Endothelial cell of hepatic sinusoid (primary cell): ENCODE data around the gene SPAG17.

ENCODE experiments used
- in situ Hi-C: cut with HindIII; loops from 2 replicates; pipeline ENCODE4 v1.10.0; 2017; ENCODE audit warnings: low sequenced_read_pairs

The SPAG17 gene

DNA sequence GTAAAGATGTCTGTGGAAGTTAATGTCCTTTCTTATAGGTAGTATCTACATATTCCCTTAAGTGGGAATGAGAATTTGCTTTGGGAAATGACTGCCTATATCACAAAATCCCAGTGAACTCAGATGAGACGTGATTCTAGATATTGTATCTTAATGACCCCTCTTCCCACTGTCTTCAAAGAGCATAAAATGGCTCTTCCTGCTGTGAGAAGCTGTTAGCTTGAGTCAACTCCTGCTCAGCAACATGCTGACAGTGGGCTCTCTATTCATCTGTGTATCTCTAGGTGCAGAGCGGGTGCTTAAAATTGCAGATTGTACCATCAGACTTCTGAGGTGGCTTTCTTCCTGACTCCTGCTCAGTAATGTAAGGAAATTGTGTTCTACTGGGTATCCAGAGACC is 100.6 kb downstream of the SPAG17 start:
- in situ Hi-C loops = no loop called here

DNA sequence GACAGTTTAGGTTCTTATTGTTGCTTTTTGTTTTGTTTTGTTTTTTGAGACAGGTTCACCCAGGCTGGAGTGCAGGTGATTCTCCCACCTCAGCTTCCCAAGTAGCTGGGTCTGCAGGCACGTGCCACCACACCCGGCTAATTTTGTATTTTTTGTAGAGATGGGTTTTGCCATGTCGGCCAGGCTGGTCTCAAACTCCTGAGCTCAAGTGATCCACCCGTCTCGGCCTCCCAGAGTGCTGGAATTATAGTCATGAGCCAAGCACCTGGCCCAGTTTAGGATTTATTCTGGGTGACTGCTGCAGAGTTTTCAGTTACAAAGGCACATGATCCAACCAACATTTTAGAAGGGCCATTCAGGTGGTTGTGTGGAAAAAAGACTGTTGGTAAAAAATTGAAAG is 102.0 kb downstream of the SPAG17 start:
- in situ Hi-C loops = no loop called here

DNA sequence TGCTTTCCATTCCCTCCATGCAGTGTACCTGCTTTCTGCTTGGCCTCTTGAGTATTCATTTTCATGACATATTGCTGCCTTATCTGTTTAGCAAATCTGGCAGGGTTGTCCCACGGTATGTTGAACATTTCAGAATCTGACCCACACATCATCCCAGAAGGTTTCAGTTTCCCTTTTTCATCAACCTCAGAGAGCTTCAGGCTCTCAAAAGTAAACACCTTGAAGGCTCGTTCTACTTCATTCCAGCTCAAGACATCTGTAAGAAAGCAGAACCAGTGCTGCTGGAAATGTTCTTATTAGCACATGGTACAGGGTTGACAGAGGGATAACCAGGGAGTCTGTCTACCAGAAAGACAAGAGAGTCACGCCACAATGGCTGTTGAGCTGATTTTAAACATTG is 103.6 kb downstream of the SPAG17 start:
- in situ Hi-C loops = no loop called here

DNA sequence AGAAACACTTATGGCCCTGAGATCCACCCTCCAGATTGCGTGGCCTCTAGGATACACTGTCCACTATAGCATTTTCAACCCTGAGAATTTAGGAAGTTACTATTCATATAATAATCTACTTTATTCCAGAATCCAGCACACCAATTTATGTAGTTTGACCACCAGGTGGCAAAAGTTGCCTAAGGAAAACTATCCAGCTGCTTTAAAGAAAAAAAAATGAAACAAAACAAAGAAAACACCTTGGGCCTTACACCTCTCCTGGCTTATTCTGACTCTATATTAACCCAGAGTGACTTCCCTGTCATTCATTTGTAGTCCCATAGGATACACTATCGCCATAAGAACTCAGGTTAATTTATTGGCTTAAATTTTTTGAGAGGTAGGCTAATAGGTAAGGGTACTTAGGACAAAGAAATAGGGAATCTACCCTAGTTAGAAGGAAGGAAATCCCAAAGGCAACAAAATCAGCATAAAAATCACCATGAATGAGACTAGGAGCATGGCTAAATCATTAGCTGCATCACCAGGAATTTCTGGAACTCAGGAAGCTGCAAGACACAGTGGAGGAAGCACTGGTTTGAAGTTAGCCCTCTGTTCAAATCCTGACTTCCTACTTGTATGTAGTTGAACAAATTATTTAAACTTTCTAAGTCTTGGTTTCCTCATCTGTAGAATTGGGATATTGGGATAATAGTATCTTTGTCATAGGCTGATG is 107.5 kb downstream of the SPAG17 start:
- in situ Hi-C loops = no loop called here

DNA sequence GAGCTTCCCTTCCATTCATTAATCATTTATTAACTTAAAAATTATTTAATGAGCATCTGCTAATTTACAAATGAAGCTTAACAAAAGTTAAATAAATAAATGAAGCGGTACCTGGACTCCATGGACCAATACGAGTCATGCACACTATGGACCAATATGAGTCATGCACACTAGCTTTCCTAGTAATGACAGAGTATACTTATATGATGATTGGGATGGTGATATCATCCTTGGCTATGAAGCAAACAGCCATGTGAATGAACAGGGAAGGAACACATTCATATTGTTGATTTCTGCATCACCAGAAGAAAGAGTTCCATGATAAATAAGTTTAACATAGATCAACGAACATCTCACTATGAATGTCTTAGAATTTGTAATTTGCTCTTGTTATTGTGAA is 109.9 kb downstream of the SPAG17 start:
- in situ Hi-C loops = no loop called here

DNA sequence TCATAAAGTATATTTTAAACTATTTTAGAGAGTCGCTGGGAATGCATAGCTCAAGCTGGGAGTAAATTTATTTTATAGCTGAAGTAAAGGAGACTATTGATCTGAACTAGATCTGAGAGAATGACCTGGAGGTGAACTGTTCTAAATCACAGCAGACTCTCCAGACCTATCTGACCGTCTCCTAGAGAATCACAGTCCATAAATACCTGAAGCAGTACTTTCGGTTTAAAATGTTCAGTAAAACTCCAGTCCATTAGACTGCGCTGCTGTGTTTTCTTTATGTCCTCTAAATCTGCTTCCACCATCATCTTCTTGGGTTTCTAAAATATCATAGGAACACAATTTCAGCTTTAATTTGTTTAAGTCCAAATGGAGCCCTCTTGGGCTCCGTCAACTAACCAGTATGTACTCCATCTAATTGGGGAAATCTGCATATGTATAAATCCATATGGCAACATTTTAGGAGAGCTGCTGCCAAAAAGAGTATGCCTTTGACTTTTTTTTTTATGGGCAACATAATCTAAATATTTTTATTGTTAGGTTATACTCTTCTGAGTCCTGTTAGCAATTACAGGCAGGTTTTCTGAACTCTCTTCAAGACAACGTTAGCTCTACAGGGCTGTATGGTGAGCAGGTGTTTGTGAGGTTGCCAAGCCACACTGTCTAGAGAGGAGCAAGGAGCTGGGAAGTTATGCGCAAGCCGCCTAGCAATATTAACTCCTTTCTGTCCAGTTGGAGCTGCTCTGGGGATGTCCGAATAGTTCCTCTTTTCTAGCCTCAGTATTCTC is 111.2 kb downstream of the SPAG17 start:
- in situ Hi-C loops = loop anchor here (5.0 kb wide), 1 partner anchor 33 kb away; no protein-coding TSS in a partner anchor

DNA sequence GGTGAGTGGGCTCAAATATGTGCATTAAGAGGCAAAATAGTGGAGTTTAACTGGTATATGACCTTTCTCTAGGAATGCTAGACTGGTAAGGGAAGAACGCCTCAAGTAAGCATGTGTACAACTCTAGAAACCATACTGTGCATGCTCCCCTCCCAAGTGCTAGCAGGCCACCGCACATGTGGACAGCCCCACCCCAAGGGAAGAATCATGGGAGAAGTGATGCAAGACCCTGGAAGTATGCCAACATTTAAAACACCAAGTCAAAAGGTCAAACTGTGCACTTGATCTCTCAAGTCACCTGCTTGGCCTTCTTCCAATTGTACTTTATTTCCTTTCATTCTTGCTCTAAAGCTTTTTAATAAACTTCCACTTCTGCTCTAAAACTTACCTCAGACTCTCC is 135.0 kb downstream of the SPAG17 start:
- in situ Hi-C loops = no loop called here

DNA sequence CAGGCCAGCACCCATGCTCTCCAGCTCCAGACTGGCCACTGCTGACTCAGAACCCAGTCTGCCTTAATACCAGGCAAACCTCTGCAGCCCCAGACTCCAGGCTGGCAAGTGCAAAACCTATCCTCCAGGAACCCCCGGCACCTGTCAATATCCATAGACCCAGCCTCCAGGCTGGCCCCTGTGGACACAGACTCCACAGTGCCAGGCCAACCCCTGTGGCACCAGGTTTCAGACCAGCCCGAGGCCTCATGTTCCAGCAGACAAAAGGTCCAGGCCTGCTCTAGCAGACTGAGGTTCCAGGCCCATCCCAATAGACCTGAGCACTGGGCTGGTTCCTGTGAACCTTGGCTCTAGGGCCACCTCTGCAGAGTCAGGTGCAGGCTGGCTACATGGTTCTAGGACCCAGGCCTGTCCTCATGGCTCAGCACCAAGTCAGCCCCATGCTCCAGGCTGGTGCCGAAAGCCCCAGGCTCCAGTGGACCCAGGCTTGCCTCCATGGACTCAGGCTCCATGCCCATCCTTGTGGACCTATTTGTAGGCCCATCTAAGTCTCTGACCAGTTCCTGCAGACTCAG is 137.3 kb downstream of the SPAG17 start:
- in situ Hi-C loops = no loop called here

DNA sequence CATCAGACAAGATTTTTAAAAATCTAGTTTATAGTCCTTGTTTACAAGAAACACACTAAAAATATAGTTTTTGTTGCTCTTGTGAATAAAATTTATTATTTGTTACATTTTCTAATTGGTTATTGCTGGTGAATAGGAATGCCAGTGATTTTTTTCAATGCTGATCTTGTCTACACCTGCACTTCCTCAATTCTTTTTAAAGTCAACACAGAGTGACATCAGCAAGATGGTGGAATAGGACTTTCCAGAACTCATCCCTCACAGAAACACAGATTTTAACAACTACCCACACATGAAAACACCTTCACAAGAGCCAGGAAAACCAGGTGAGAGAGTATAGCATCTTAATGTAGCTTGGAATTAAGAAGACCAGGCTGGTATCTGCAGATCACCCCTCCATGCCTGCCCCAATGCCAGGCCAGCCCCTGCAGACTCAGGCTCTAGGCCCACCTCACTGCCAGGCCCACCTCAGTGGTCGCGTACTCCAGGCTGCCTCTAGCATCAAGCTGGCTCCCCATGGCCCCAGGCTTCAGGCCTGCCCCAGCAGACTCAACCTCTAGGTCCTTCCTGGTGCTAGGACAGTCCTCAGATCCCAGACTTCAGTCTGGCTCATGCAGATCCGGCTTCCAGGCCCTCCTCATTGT is 137.9 kb downstream of the SPAG17 start:
- in situ Hi-C loops = no loop called here

DNA sequence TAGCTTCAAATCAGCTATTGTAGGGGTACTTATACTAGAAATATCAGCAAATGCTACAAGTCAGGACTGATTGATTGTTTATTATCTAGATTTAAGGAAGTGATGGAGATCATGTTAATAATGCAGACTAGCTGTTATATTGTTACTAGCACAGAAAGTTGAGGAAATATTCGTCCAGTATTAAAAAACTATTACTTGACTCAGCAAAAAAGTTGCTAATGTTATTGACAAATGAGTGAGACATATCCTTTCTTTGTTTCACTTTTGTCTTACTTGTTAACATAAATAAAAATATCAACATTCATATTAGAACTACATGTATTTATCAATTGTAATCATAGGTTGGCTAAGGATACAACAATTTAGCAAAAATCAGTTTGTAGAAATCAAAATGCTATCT is 141.4 kb downstream of the SPAG17 start:
- in situ Hi-C loops = no loop called here

DNA sequence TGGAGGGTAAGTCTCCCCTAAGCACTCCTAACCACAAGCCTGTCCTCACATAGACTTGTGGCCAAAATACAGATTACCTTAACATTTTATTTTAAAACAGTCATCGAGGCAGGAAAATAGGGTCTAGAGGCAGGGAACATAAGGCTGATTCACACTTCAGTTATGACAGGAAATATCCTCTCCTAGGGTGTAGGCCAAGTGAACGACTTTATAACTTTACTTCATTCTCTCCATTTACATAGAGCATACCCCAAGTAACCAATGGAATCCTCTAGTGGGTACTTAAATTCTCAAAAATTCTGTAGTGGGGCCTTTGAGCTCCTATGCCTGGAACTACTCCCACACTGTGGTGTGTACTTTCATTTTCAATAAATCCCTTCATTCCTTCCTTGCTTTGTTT is 142.5 kb downstream of the SPAG17 start:
- in situ Hi-C loops = no loop called here

DNA sequence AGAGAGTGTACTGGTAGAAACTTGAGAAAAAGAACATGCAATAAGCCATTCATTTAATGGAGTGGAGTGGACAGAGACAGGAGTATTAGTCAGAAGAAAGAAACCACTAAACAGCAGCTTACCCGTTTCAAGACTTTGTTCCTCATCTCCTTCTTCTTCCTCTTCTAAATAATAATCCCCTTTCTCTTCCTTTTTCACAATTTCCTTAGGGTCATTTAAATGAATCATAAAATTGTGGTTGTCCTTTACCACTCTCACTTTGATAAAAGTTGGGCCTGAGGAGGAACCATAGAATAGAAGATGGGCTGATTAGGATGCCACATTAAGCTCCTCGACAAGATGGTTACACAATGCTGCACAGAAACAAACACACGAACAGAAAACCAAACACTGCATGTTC is 145.9 kb downstream of the SPAG17 start:
- in situ Hi-C loops = no loop called here

DNA sequence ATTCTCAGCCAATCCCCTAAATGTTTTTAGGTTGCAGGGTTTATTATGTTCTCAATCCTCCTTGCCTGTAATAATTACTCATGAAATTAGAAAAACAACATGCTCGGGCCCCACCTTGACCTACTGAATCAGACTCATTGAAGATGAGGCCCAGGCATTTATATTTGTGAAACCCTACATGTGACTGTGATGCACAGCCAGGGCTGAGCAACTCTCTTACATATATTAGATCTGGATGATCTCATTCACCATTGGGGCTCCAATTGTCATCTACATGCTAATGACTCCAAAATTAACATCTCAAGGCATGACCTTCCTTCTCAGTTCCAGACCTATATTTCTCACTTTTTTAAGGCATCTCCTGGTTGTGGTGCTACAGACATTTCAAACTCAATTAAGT is 152.1 kb downstream of the SPAG17 start:
- in situ Hi-C loops = no loop called here

DNA sequence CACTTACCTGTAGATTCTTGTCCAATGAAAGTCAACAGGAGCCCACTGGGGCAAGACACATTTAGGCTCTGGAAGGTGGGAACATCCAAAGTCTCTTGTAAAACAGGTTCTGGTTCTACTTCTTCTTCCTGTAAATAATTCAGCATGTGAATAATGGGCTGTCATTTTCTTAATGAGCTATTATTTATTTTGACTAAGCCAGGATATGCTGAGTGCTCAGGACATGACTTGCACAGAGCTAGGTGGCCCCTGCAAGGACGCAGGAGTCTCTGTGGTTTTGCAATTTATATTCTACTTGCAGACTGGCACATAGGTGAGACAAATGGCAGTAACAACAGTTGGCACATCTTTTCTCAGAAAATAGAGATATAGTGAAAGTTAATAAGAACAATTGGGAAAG is 156.8 kb downstream of the SPAG17 start:
- in situ Hi-C loops = no loop called here

DNA sequence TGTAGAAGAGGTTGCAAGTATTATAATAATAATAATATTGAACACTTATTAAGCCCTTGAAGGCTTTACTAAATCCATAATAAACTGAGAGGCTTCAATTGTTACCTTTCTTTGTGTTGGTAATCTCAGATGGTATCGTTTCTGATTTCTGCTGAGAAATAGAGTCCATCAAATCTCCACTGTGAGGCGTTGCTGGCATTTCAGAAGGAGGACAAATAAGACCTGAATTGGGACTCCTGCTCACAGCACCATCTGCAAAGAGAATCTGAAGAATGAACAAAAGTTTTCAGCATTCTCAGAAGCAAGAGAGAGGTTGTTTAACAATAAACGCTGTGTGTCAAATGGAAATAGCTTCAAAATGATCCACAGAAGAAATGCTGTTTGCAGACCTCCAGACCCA is 161.8 kb downstream of the SPAG17 start:
- in situ Hi-C loops = no loop called here

DNA sequence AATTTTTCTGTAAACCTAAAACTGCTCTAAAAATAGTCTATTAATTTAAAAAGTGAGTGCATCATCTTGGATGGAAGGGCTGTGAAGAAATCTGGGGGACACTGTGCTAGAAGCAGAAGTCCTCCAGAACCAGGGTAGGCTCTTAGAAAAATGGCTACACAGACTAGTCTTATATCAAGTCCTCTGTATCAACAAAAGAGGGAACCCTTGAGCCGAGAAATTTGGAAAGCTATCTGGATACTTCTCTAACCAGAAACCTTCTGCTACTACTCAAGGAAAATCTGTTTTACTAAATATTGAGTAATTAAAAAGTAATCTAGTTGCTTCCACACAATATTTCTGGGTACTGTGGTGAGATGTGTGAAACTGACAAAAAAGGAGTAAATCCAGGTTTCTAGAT is 163.4 kb downstream of the SPAG17 start:
- in situ Hi-C loops = no loop called here

DNA sequence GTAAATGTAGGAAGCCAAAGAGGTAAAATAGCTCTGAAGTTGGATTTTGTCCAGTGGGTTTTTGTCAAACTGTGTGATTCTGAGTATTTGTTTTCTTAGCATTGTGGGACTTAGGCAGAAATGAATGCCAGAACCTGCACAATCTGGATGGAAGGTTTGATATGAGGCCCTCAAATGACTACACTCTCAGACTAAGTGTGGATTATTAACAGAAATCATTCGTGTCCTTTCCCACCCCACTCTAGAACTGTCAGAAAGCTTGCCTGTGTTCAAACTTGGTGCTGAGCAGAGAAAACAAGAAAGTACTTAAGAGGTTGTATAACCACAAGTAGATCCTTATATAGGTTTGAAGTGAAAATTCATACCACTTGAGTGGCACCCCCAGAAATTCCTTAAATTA is 167.0 kb downstream of the SPAG17 start:
- in situ Hi-C loops = no loop called here

DNA sequence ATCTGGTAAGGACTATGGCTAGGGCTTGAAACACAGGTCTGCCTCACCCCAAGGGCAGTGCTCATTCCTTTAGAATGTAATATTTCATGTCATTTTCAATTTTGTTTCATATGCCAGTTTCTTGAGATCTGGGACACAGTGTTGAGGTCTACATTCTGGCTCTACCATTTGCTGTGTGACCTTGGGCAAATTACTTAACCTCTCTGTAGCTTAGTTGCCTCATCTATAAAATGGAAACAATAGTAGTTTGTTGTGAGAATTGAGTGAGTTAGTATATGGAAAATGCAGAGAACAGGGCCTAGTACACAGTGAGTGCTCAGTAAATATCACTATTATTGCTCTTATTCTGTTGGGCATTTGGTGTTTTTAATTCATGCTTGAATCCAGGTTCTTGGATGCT is 171.1 kb downstream of the SPAG17 start:
- in situ Hi-C loops = no loop called here

DNA sequence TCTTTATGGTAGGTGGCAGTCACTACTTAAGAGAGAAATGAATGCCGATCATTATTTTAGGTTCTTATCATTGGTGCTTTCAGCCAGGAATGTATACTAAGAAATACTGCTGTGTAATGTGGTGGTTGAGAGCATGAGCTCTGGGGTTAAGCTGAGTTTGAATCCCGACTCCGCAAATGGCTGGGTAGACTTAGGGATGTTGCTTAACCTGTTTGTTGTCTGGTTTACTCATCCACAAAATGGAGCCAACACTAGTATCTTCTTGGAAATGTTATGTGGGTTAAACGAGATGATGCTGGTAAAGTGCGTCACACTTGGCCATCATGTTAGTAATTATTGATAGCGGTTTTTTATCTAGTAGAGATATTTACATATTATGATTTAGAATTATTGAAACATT is 171.7 kb downstream of the SPAG17 start:
- in situ Hi-C loops = no loop called here

DNA sequence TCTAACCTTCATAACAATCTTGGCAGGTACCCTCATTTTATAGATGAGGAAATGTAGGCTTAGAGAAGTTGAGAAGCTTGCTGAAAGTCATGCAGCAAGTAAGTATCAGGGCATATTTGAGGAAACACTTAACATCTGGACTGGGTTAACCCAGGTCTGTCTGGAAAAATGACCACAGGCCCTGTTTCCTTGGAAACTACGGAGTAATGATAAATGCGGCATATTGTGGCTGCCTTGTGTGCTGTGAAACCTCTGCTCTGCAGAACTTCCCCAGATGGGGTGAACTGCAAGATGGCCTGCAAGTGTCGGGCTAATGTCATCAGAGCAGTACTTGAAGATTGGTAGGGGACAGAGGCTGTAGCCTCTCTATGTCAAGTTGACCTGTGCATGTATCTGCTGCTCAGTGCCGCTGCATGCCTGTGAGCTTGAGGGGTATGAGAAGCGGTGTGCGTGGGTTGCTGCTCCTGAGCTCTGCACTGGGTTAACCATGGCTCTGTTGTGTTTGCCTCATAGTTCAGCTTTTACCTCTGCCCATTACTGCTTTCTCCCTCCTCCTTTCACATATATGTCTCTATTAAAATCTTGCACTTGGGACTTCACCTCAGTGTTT is 172.4 kb downstream of the SPAG17 start:
- in situ Hi-C loops = no loop called here

DNA sequence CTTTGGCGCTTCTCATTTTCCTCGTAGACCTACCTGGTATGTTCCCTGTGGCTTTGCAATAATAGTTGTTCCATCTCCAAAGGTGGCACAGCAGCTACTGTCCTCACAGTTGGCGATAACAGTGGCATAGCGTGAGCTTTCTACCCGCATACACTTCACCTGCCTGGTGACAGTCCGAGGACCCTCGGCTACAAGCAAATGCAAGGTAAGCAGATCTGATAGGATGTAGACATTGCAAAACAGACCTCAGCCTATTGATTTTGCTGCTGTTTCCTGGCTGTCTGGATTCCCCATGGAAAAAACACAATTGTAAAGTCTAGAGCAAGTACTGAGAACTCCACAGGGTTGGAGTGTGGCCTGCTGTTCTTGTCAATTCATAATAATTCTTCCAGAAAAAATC is 177.0 kb downstream of the SPAG17 start:
- in situ Hi-C loops = no loop called here
